ENCODE data around the gene ZBED1. TPM values are rescaled to one million over a fixed set of nuclear protein-coding genes. Genes with fewer than 3 reads are reported as not detected.
"Not testable (repeated sequence)": the region's sequence is repeated elsewhere in the genome, so short reads cannot be mapped to it uniquely, and the experiment has no call there.

ZBED1 gene
- total and polyA plus RNA-seq, 2 experiments from 2014 or later = 16.1 to 43.8 TPM

DNA sequence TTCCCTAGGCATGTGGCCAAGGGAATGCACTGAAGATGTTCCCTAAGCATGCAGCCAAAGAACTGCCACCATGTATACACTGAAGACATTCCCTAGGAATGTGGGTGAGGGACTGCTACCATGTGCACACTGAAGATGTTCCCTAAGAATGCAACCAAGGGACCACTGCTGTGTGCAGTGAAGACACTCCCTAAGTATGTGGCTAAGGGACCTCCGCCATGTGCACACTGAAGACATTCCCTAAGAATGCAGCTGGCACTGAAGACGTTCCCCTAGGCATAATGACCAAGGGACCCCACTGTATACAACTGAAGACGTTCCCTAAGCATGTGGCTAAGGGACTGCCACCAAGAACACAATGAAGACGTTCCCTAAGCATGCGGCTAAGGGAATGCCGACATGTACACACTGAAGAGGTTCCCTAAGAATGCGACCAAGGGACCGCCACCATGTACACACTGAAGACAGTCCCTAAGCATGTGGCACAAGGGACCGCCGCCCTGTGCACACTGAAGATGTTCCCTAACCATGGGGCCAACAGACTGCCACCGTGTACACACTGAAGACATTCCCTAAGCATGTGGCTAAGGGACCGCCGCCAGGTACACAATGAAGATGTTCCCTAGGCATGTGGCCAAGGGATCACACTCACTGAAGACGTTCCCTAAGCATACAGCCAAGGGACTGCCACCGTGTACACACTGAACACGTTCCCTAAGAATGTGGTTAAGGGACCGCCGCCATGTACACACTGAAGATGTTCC, 25.6 kb downstream of the ZBED1 start:
- H3K4me2 ChIP-seq = no peak overlapping the region
- H3K27ac ChIP-seq (ENCODE audit: low read depth) = peak overlapping the region; percentile 79; the same call in 1 of the 2 replicates
- no peak overlapping the region for H3K27ac Mint-ChIP-seq
- no peaks in the 10 kb centered on the region for H3K36me3 ChIP-seq (ENCODE audit: insufficient read depth)
- peaks cover 13% of the 10 kb centered on the region for H3K4me1 Mint-ChIP-seq
- no peak overlapping the region for H3K4me3 ChIP-seq
- peaks cover 10% of the 10 kb centered on the region for H3K9me3 Mint-ChIP-seq
- H3F3A ChIP-seq (replicated peaks; ENCODE audit: low read depth) = peaks cover 12% of the 10 kb centered on the region
- no peak overlapping the region for H3K4me3 Mint-ChIP-seq
- H3K4me1 ChIP-seq (ENCODE audit: insufficient read depth) = no peaks in the 10 kb centered on the region
- no peak overlapping the region for H2AFZ ChIP-seq
- H4K20me1 ChIP-seq (replicated peaks; ENCODE audit: insufficient read depth) = no peaks in the 10 kb centered on the region; the same call in 1 of the 2 replicates
- peaks cover 96% of the 10 kb centered on the region for H3K79me2 ChIP-seq (replicated peaks; ENCODE audit: insufficient read depth)
- TF ChIP-seq EZH2phosphoT487 (IDR thresholded peaks at IDR 0.05; ENCODE audit: unreplicated experiment) (no peak), JUNB (IDR thresholded peaks at IDR 0.05; ENCODE audit: unreplicated experiment) (peak; percentile 86)
- ATAC-seq (peak; percentile 42), DNase-seq (ENCODE audit: low spot score) (peak; percentile 64)
- H3K27me3 Mint-ChIP-seq (ENCODE audit: insufficient read depth, low read depth, poor library complexity) = peaks cover 14% of the 10 kb centered on the region
- peaks cover 36% of the 10 kb centered on the region for H3K36me3 Mint-ChIP-seq (ENCODE audit: low read depth)
- H3K27me3 ChIP-seq (ENCODE audit: insufficient read depth) = no peaks in the 10 kb centered on the region
- H3K9me2 ChIP-seq (ENCODE audit: insufficient read depth) = peaks cover 3% of the 10 kb centered on the region

DNA sequence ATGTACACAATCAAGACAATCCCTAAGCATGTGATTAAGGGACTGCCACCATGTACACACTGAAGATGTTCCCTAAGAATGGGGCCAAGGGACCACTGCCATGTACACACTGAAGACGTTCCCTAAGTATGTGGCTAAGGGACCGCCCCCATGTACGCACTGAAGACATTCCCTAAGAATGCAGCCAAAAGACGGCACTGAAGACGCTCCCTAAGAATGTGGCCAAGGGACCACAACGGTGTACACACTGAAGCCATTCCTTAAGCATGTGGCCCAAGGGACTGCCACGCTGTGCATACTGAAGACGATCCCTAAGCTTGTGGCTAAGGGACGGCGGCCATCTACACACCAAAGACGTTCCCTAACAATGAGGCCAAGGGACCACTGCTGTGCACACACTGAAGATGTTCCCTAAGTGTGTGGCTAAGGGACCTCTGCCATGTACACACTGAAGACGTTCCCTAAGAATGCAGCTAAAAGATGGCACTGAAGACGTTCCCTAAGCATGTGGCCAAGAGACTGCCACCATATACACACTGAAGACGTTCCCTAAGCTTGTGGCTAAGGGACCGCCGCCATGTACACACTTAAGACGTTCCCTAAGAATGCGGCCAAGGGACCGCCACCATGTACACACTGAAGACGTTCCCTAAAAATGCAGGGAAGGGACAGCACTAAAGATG, 26.4 kb downstream of the ZBED1 start:
- Histone ChIP-seq H3K4me1 (ENCODE audit: insufficient read depth) (no peaks in the 10 kb centered on the region), H3K4me3 (no peak overlapping the region), H3K79me2 (replicated peaks; ENCODE audit: insufficient read depth) (peaks cover 96% of the 10 kb centered on the region), H3F3A (replicated peaks; ENCODE audit: low read depth) (peaks cover 9% of the 10 kb centered on the region), H3K36me3 (ENCODE audit: insufficient read depth) (no peaks in the 10 kb centered on the region), H3K27me3 (ENCODE audit: insufficient read depth) (no peaks in the 10 kb centered on the region), H2AFZ (no peak overlapping the region), H3K4me2 (no peak overlapping the region), H3K9me2 (ENCODE audit: insufficient read depth) (peaks cover 3% of the 10 kb centered on the region), H4K20me1 (replicated peaks; ENCODE audit: insufficient read depth) (no peaks in the 10 kb centered on the region; the same call in 1 of the 2 replicates), H3K27ac (ENCODE audit: low read depth) (no peak overlapping the region)
- Mint-ChIP-seq H3K36me3 (ENCODE audit: low read depth) (peaks cover 36% of the 10 kb centered on the region), H3K4me1 (peaks cover 13% of the 10 kb centered on the region), H3K9me3 (peaks cover 11% of the 10 kb centered on the region), H3K27me3 (ENCODE audit: insufficient read depth, low read depth, poor library complexity) (peaks cover 11% of the 10 kb centered on the region), H3K27ac (no peak overlapping the region), H3K4me3 (no peak overlapping the region)
- ATAC-seq = peak; percentile 24
- TF ChIP-seq, protein P1, sequence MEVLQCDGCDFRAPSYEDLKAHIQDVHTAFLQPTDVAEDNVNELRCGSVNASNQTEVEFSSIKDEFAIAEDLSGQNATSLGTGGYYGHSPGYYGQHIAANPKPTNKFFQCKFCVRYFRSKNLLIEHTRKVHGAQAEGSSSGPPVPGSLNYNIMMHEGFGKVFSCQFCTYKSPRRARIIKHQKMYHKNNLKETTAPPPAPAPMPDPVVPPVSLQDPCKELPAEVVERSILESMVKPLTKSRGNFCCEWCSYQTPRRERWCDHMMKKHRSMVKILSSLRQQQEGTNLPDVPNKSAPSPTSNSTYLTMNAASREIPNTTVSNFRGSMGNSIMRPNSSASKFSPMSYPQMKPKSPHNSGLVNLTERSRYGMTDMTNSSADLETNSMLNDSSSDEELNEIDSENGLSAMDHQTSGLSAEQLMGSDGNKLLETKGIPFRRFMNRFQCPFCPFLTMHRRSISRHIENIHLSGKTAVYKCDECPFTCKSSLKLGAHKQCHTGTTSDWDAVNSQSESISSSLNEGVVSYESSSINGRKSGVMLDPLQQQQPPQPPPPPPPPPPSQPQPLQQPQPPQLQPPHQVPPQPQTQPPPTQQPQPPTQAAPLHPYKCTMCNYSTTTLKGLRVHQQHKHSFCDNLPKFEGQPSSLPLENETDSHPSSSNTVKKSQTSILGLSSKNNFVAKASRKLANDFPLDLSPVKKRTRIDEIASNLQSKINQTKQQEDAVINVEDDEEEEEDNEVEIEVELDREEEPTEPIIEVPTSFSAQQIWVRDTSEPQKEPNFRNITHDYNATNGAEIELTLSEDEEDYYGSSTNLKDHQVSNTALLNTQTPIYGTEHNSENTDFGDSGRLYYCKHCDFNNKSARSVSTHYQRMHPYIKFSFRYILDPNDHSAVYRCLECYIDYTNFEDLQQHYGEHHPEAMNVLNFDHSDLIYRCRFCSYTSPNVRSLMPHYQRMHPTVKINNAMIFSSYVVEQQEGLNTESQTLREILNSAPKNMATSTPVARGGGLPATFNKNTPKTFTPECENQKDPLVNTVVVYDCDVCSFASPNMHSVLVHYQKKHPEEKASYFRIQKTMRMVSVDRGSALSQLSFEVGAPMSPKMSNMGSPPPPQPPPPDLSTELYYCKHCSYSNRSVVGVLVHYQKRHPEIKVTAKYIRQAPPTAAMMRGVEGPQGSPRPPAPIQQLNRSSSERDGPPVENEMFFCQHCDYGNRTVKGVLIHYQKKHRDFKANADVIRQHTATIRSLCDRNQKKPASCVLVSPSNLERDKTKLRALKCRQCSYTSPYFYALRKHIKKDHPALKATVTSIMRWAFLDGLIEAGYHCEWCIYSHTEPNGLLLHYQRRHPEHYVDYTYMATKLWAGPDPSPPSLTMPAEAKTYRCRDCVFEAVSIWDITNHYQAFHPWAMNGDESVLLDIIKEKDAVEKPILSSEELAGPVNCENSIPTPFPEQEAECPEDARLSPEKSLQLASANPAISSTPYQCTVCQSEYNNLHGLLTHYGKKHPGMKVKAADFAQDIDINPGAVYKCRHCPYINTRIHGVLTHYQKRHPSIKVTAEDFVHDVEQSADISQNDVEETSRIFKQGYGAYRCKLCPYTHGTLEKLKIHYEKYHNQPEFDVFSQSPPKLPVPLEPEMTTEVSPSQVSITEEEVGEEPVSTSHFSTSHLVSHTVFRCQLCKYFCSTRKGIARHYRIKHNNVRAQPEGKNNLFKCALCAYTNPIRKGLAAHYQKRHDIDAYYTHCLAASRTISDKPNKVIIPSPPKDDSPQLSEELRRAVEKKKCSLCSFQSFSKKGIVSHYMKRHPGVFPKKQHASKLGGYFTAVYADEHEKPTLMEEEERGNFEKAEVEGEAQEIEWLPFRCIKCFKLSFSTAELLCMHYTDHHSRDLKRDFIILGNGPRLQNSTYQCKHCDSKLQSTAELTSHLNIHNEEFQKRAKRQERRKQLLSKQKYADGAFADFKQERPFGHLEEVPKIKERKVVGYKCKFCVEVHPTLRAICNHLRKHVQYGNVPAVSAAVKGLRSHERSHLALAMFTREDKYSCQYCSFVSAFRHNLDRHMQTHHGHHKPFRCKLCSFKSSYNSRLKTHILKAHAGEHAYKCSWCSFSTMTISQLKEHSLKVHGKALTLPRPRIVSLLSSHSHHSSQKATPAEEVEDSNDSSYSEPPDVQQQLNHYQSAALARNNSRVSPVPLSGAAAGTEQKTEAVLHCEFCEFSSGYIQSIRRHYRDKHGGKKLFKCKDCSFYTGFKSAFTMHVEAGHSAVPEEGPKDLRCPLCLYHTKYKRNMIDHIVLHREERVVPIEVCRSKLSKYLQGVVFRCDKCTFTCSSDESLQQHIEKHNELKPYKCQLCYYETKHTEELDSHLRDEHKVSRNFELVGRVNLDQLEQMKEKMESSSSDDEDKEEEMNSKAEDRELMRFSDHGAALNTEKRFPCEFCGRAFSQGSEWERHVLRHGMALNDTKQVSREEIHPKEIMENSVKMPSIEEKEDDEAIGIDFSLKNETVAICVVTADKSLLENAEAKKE (CRISPR knock-in tag; IDR thresholded peaks at IDR 0.05) = no peak
- TF ChIP-seq JUNB (IDR thresholded peaks at IDR 0.05; ENCODE audit: unreplicated experiment) = peak; percentile 88
- peak; percentile 72 for DNase-seq (ENCODE audit: low spot score)

DNA sequence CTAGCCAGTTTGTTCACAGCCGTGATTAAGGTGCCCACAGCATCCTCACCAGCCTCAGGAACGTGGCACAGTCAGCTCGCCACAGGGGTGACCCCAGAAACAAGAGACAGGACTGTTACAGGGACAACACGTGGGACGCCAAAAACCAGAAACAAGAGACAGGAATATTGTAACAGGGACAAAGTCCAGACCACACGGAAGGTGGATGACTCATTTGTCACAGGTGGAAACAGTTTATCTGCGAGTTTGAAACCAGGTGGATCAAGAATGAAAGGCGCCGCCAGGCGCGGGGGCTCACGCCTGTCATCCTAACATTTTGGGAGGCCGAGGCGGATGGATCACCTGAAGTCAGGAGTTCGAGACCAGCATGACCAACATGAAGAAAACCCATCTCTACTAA, 27.7 kb downstream of the ZBED1 start:
- Mint-ChIP-seq H3K27me3 (ENCODE audit: insufficient read depth, low read depth, poor library complexity) (peaks cover 11% of the 10 kb centered on the region), H3K36me3 (ENCODE audit: low read depth) (peaks cover 39% of the 10 kb centered on the region), H3K4me1 (peaks cover 10% of the 10 kb centered on the region; the same call in 2 of the 3 replicates), H3K9me3 (peaks cover 20% of the 10 kb centered on the region)
- not testable (repeated sequence) for H3K27ac ChIP-seq (ENCODE audit: low read depth); H3K9me2 ChIP-seq (ENCODE audit: insufficient read depth); H3F3A ChIP-seq (replicated peaks; ENCODE audit: low read depth); H3K27me3 ChIP-seq (ENCODE audit: insufficient read depth); ATAC-seq; H3K4me1 ChIP-seq (ENCODE audit: insufficient read depth); H2AFZ ChIP-seq; H3K27ac Mint-ChIP-seq; DNase-seq (ENCODE audit: low spot score); H3K36me3 ChIP-seq (ENCODE audit: insufficient read depth); H4K20me1 ChIP-seq (replicated peaks; ENCODE audit: insufficient read depth); H3K4me3 ChIP-seq; H3K4me3 Mint-ChIP-seq; H3K4me2 ChIP-seq
- peaks cover 92% of the 10 kb centered on the region for H3K79me2 ChIP-seq (replicated peaks; ENCODE audit: insufficient read depth)

Data from GM23338 (cell line).